GM19023 (cell line): ENCODE results near the gene CD7.
"Not testable (repeated sequence)": the region's sequence is repeated elsewhere in the genome, so short reads cannot be mapped to it uniquely, and the experiment has no call there.

ENCODE experiments used
- ATAC-seq: cut with Tn5 transposase; IDR thresholded peaks from one replicate; pipeline ENCODE4 v1.9.1; 2021; ENCODE audit warnings: mild to moderate bottlenecking, moderate library complexity; ENCODE audit not compliant: unreplicated experiment

The CD7 gene

GRCh38 chr17:82347994-82348393, 30.6 kb upstream of the CD7 start:
- not testable (repeated sequence) for ATAC-seq

GRCh38 chr17:82346342-82347300, 29.2 kb upstream of the CD7 start:
- ATAC-seq, result no peak

DNA sequence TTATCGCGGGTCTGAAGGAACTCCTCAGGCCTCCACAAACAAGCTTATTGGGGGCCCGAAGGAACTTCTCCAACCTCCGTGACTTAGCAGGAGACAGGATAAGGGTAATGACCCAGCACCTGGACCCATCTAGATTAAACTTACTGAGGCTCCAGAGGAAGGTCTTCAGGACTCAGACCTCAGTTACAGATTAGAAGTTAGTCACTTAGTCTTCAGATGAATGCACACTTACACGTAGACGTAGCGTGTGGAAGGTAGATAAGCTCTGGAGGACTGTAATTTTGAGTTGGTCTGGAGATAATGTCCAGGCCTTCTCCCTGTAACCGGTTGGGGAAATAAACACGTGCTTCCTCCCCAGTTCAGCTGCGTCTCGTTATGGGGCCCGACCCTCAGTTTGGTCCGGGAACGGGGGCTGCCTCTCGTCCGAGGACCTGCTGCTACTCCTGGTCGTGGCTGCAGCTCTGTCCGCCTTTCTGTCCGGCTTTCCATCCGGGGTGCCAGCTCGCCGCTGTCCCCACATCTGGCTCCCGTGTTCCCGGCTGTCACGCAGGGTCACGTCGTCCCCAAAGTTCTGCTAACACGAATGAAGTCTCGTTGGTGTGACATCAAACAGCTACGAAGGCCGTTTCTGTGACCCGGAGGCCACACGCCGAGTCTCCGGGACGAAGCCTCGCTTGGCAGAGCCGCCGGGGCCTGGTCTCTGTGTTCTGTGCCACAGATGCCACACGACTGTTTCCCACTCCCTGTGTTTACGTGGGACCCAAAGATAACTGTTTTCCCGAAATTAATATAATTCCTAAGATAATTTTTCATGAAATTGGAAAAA, 28.0 kb upstream of the CD7 start:
- no peak for ATAC-seq

DNA sequence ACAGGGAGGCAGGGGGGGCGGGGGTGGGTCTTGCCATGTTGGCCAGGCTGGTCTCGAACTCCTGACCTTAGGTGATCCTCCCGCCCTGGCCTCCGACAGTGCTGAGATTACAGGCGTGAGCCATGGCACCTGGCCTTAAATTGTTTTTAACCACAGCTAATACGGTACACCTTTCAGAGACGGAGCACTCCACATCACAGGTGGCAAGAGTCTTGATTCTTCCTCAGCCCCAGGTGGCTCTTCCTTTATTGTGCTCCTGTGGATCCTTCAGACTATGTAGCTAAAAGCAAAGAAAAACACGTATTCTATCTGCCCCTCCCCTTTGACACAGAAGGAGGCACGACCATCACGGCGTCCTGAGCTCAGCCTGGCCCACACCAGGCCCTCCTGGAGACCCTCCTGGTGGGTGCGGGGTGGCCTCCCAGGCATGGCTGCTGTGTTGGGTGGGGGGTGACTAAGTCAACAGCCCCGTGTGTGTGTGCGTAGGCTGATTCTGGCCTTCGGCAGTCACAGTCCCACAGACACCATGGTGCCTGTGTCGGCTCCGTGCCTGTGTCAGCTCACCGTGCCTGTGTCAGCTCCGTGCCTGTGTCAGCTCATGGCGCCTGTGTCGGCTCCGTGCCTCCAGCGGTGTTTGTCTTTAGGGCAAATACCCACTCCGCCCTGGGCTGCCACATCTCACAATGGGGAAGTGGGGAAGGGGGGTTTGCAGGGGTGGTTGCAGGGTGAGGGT, 26.9 kb upstream of the CD7 start:
- no peak for ATAC-seq

- ATAC-seq, result no peak
Observed at GRCh38 chr17:82343560-82343959, 26.2 kb upstream of the CD7 start.

GRCh38 chr17:82342361-82343079, 25.1 kb upstream of the CD7 start:
- no peak for ATAC-seq

GRCh38 chr17:82339634-82340580, 22.5 kb upstream of the CD7 start:
- no peak for ATAC-seq

GRCh38 chr17:82338858-82339633, 21.6 kb upstream of the CD7 start:
- no peak for ATAC-seq

GRCh38 chr17:82334622-82335394, 17.4 kb upstream of the CD7 start:
- no peak for ATAC-seq

DNA sequence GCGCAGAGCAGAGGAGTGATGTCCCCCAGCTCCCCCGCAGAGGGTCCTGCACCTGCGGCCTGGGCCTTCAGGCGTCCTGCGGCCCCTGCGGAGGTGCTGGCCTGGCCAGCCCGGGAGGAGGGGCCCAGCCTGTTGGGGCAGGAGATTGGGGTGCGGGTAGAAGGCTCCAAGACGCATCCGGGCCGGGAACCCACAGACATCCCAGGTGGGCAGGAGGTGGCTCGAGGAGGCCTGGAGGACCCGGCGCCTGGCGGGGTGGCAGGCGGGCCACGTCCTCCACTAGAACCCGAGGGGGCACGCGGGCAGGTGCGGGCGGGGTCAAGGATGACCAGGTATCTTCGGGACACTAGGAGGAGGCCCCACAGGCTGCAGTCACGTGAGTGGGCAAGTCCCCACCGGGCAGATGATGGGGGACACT, 16.8 kb upstream of the CD7 start:
- no peak for ATAC-seq

GRCh38 chr17:82333279-82334171, 16.1 kb upstream of the CD7 start, which contains the start of gene SECTM1:
Gene SECTM1, minus strand, starts transcription at chr17:82333766. Its CDS starts 6,526 bp downstream, at chr17:82327240.
- no peak for ATAC-seq

DNA sequence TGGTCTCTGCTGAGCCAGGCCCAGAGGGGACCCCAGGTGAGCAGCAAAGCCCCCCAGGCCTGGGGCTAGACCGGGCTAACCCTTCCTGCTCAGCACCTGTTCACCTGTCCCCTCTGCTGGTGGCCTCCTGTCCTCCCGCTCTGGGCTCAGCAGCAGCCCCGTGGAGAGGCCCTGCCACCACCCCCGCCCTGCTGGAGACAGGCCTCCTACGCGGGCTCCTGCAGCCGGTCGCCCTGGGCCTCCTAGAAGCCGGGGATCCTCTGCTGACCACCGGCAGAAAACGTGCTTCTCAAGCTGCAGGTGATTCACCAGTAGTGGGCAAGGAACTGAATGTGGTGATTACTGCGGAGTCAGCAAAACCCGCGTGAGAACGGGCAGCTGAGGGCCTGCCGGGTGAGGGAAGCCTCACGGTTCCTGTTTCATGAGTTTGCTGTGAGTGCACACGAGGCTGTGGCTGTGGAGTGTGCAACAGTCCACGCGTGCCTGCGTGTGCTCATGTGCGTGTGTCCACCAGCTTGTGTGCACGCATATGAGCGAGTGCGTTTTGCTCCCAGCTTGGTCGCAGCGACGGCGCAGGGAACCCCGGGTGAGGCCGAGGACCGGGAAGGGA, 15.4 kb upstream of the CD7 start:
- ATAC-seq, result no peak

GRCh38 chr17:82331345-82331939, 14.0 kb upstream of the CD7 start:
- ATAC-seq, result no peak

DNA sequence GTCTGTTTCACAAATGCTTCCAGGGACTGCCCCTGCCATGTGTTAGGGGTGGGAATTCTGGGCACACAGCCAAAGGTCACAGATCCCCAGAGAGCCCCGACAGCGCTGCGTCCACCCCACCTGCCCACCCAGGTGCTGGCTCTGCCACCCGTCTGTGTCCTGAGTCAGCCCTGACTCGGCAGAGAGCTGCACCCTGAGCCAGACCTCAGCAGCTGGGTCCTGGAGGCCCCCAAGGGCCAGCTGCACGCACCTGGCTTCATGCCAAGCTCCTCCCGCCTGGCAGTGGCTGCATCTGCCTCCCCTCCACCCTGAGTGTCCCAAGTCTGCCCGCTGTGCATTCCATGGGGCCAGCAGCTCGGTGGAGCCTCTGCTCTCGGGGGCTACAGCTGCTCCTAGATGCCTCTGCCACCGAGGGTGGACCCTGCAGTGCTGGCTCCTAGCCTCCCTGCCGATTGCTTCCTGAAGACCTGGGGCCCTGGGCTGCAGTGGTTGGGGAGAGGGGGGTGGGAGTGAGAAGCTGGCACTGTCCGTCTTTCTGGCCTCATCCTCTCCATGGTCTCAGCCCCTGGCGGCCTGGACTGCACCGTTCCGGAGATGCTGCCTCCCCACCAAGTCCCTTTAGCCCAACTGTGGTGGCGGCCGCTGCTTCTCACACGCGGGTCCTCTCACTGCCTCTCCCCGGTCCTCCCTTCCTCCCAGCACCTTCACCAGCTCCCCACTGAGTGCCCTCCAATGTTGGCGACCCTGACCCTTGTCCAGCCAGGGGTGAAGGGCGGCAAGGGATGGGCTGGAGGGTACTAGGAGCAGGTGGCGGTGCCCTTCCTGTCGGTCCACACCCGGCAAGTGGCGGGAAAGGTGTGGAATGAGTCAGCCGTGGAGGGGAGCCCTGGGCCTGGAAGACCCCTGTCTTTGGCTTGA, 13.2 kb upstream of the CD7 start:
- no peak for ATAC-seq
